Measurements from ENCODE around the gene RD3L. TPM values are rescaled to one million over a fixed set of nuclear protein-coding genes. Genes with fewer than 3 reads are reported as not detected.
"Not testable (repeated sequence)": the region's sequence is repeated elsewhere in the genome, so short reads cannot be mapped to it uniquely, and the experiment has no call there.

RD3L gene
- total RNA-seq (2014; rRNA removed; shearing (Covaris generic); ENCODE audit: low replicate concordance) = not detected in 2 replicates

GRCh38 chr14:103941973-103942736, at the start of gene RD3L:
Gene RD3L (minus strand): TSS chr14:103942529. CDS start chr14:103941695, 834 bp downstream.
- no peak for DNase-seq (ENCODE audit: low read depth)
- in situ Hi-C loops (cut with HindIII; ENCODE audit: low pct_unique_long_range_greater_than_20kb, low sequenced_read_pairs) = no loop called here

DNA sequence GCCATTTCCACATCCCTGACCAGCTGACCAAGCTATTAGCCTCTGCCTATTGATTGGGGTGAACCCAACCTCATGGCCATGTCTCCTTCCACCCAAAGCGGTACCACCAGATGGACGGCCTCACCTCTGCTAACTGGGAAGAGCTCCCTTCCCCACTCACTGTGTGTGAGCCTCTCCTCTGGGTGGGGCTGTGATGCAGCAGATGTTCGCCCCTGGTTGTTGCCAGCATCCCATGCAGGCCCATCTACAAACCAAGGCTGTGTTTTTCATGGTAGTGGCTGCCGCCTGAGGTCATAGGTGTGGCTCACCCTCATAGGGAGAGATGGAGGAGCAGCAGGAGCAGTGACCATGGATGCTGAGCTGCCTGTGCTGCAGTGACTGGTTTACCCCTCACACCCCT, 47.6 kb upstream of the RD3L start:
- in situ Hi-C loops (cut with HindIII; ENCODE audit: low pct_unique_long_range_greater_than_20kb, low sequenced_read_pairs) = no loop called here

DNA sequence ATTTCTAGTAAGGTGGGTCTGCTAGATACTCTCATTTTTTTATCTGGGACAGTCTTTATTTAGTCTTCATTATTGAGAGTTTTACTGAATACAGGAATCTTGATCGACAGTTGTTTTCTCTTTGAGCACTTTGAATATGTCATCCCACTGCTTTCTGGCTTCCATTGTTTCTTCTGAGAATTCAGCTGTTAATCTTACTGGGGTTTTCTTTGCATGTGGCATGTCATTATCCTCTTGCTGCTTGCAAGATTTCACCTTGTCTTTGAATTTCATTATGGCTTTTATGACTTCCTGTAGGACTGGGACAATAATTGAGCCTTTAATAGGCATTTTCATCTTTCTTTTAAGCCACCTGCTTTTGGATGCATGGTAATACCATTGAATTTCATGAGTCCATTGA, 46.7 kb upstream of the RD3L start:
- in situ Hi-C loops (cut with HindIII; ENCODE audit: low pct_unique_long_range_greater_than_20kb, low sequenced_read_pairs) = no loop called here
- no peak for DNase-seq (ENCODE audit: low read depth)

More for the DNA sequence above, 47.6 kb upstream of the RD3L start:
- no peak for DNase-seq (ENCODE audit: low read depth)

GRCh38 chr14:103984196-103984595, 41.9 kb upstream of the RD3L start:
- no peak for DNase-seq (ENCODE audit: low read depth)

GRCh38 chr14:103980623-103981238, 38.4 kb upstream of the RD3L start:
- in situ Hi-C loops (cut with HindIII; ENCODE audit: low pct_unique_long_range_greater_than_20kb, low sequenced_read_pairs) = not testable (repeated sequence)
- DNase-seq (ENCODE audit: low read depth) = peak; percentile 11

More at GRCh38 chr14:103984196-103984595, 41.9 kb upstream of the RD3L start:
- in situ Hi-C loops (cut with HindIII; ENCODE audit: low pct_unique_long_range_greater_than_20kb, low sequenced_read_pairs) = no loop called here

GRCh38 chr14:103974575-103974974, 32.2 kb upstream of the RD3L start:
- DNase-seq (ENCODE audit: low read depth) = no peak
- in situ Hi-C loops (cut with HindIII; ENCODE audit: low pct_unique_long_range_greater_than_20kb, low sequenced_read_pairs) = no loop called here

DNA sequence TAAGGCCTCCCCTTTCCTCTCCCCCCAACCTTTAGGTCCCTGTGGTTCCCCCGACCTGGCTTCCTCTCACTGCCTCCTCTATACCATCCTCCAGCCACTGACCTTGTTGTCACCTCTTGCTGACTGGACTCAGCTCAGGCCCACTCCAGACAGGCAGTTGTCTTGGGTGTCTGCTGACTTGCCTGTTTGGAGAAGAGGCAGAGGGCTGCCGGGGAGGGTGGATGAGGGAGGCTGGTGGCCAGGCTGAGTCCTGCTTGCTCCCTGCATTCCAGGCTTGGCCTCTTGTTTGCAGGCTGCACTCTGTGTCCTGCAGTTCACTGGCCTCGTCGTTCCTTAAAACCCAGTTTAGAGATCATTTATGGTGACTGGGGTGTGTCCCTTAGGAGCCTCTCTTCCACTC, 31.0 kb upstream of the RD3L start:
- DNase-seq (ENCODE audit: low read depth) = no peak
- in situ Hi-C loops (cut with HindIII; ENCODE audit: low pct_unique_long_range_greater_than_20kb, low sequenced_read_pairs) = no loop called here

- no peak for DNase-seq (ENCODE audit: low read depth)
- in situ Hi-C loops (cut with HindIII; ENCODE audit: low pct_unique_long_range_greater_than_20kb, low sequenced_read_pairs) = no loop called here
Observed at GRCh38 chr14:103969961-103970360, 27.6 kb upstream of the RD3L start.

- in situ Hi-C loops (cut with HindIII; ENCODE audit: low pct_unique_long_range_greater_than_20kb, low sequenced_read_pairs) = no loop called here
- no peak for DNase-seq (ENCODE audit: low read depth)
Observed at GRCh38 chr14:103966631-103967030, 24.3 kb upstream of the RD3L start.

DNA sequence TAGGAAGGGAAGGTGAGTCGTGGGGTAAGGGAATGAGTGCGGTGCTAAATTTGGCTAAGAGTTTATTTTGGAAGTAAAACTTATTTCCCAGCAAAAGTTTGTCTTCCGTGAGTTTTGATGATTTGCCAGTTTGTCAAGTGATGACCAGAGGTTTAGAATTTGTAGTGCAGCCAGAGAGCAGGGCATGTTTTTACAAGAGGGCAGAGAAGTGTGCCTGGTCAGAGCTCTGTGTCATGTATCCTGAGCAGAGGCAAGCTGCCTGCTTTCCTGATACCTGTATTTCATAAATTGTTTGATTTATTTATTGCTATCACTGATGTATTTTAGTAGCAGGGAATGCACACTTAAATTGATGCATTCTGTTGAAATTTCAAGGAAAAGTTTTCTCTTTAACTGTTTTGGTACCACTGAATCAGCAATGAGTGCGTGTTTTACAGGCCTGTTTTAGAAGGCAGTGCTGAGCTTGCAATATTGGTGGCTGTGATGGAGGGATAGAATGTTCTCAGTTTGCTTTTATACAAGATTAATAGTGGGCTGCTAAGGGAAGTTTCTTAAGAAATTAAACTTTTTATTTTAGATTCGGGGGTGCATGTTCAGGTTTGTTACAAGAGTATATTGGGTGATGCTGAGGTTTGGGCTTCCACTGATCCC, 19.7 kb upstream of the RD3L start:
- in situ Hi-C loops (cut with HindIII; ENCODE audit: low pct_unique_long_range_greater_than_20kb, low sequenced_read_pairs) = no loop called here
- no peak for DNase-seq (ENCODE audit: low read depth)

DNA sequence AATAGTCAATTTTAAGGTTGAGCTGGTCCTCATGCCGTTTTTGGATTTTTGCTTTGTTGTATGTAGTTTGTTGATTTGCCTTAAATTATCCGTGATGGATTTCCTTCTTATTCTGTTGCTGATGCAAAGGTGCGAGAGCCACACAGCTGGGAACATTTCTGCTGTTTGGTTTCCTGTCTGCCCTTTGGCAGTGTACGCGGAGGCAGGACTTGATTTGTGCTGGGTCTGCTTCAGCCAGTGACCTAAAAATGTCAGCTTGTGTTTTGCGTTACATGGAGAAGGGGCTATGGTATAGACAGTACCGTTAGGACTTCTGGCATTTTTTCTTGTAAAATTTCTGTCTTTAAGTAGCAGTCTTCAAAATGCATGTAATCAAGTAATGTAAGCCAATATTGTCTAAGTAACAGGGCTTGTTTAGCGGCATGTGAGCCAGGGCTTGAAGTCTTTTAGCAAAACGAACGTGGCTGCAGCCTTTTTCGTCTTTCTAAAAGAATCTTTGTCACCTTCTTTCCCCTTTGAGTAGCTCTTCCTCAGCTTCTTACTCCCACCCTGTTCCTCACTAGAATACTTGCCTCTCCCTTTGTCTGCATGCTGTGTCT, 18.2 kb upstream of the RD3L start:
- in situ Hi-C loops (cut with HindIII; ENCODE audit: low pct_unique_long_range_greater_than_20kb, low sequenced_read_pairs) = no loop called here
- no peak for DNase-seq (ENCODE audit: low read depth)

DNA sequence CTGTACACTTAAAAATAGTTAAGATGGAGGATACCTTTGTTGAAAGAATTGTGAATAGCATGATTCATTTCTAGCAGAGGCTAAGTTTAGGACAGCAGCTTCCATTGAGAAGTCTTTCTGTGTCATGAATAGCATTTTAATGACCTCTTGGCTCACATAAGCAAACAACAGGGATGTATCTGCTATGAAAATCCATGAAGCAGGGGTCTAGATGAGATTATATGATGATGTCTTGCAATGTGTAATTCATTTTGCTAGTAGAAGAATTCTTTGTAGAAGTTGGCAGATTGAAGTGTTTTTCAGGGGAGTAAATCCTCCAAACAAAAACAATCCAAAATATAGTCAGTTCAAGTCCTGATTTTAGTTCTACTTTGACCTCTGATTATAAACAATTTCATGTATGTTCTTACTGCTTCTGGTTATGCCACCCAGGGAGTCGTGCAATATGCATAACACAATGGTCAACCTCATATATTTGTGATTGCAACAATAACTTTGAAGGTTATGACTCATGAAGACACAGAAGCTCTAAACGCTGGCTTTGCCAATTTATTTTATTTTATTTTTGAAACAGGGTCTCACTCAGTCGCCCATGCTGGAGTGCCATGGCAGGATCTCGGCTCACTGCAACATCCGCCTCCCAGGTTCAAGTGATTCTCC, 6.9 kb upstream of the RD3L start:
- DNase-seq (ENCODE audit: low read depth) = no peak
- in situ Hi-C loops (cut with HindIII; ENCODE audit: low pct_unique_long_range_greater_than_20kb, low sequenced_read_pairs) = no loop called here

DNA sequence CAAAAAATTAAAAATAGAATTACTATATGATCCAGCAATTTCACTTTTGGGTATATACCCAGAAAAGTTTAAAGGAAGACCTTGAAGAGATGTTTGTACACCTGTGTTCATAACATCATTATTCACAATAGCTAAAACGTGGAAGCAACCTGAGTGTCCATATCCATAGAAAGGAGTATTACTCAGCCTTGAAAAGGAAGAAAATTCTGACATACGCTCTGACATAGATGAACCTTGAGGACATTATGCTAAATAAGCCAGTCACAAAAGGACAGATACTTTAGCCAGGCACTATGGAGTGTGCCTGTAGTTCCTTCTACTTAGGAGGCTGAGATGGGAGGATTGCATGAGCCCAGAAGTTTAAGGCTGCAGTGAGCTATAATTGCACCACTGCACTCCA, 6.1 kb upstream of the RD3L start:
- in situ Hi-C loops (cut with HindIII; ENCODE audit: low pct_unique_long_range_greater_than_20kb, low sequenced_read_pairs) = no loop called here

GRCh38 chr14:103946975-103947374, 4.6 kb upstream of the RD3L start:
- in situ Hi-C loops (cut with HindIII; ENCODE audit: low pct_unique_long_range_greater_than_20kb, low sequenced_read_pairs) = no loop called here
- DNase-seq (ENCODE audit: low read depth) = no peak

More for the DNA sequence above, 6.1 kb upstream of the RD3L start:
- no peak for DNase-seq (ENCODE audit: low read depth)

DNA sequence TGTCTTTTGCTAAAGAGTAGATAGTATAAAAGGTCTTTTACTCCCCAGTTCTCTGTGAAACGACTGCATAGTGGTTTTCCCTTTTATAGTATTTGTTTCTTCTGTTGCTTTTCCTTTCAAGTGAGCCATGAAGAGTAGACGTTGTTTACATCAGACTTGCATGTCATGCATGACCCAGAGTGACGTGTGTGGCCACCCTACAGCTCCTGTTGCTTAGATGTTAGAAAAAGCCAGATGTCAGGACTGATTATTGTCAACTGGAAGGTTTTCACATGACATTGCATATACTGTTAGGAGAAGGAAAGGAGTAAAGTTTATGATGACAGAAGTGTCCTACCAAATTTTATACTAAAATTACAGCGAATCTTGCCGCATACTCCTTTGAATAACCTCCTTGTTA, 1.3 kb upstream of the RD3L start:
- in situ Hi-C loops (cut with HindIII; ENCODE audit: low pct_unique_long_range_greater_than_20kb, low sequenced_read_pairs) = no loop called here

GRCh38 chr14:103941462-103941861, 867 bp downstream of the RD3L start:
- in situ Hi-C loops (cut with HindIII; ENCODE audit: low pct_unique_long_range_greater_than_20kb, low sequenced_read_pairs) = no loop called here
- no peak for DNase-seq (ENCODE audit: low read depth)

More for the DNA sequence above, 1.3 kb upstream of the RD3L start:
- no peak for DNase-seq (ENCODE audit: low read depth)

GRCh38 chr14:103935102-103935501, 7.2 kb downstream of the RD3L start:
- DNase-seq (ENCODE audit: low read depth) = no peak
- in situ Hi-C loops (cut with HindIII; ENCODE audit: low pct_unique_long_range_greater_than_20kb, low sequenced_read_pairs) = no loop called here

DNA sequence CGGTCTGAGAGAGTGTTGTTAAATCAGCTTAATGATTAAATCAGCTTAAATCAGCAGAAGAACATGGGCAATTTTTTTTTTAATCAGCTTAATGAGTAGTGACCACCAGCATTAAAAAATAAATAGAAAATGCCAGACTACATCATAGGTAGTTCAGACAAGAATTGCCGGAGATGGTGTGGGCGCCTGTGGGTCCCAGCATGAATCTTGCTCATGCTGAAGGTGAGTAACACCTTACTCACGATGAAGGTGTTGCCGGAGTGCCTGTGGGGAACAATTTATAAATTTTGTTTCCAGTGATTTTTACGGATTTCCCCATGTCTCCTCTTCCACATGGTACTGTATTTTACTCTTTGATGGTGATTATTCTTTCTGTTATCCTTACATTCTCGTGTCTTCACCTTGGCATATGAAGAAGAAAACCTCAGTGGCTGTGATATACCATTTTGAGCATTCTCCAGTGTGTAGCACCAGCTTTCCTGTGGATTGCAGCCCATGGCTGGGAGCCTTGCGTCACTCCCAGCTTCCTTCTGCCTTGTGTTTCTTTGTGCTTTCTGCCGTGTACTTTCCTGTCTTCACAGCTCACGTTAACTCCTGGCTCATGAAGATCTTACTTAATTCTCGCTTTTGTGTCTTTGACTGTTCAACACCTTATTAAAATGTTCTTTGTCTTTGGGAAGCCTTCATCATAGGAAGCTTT, 9.4 kb downstream of the RD3L start:
- DNase-seq (ENCODE audit: low read depth) = no peak
- in situ Hi-C loops (cut with HindIII; ENCODE audit: low pct_unique_long_range_greater_than_20kb, low sequenced_read_pairs) = no loop called here
